Thyroid gland (tissue), 4 donors: ENCODE data around the gene TBXAS1. TPM values are rescaled to one million over a fixed set of nuclear protein-coding genes. Genes with fewer than 3 reads are reported as not detected.

Experiments used
- DNase-seq, 2 donors: peaks; one replicate each; pipeline ENCODE4 v3.0.0-alpha.2; 2019
- H3K27ac ChIP-seq, 3 donors: fragments of 200-600 bp; sonication (generic); 1 replicate in 2 of 3; 2 replicates in 1 of 3; pipeline ENCODE4 v1.5.1; 2016 to 2019; ENCODE audit warnings: mild to moderate bottlenecking in 1 of 3, moderate library complexity in 1 of 3
- H3K27me3 ChIP-seq: fragments of 200-600 bp; sonication (generic); one replicate; pipeline ENCODE4 v1.5.1; 2019
- H3K36me3 ChIP-seq, 2 donors: fragments of 200-600 bp; sonication (generic); one replicate each; pipeline ENCODE4 v1.5.1; 2016 to 2019
- H3K4me1 ChIP-seq, 2 donors: fragments of 200-600 bp; sonication (generic); one replicate each; pipeline ENCODE4 v1.5.1; 2017 to 2019
- H3K4me3 ChIP-seq, 3 donors: fragments of 200-600 bp; sonication (generic); replicated peaks in 1 of 3; 1 replicate in 2 of 3; 2 replicates in 1 of 3; pipeline ENCODE4 v1.5.1; 2016; ENCODE audit warnings: mild to moderate bottlenecking in 1 of 3
- H3K9me3 ChIP-seq: fragments of 200-600 bp; sonication (generic); one replicate; pipeline ENCODE4 v1.5.1; 2017
- CTCF ChIP-seq, 6 experiments: fragments of 200-600 bp in 3 of 6; fragments of 450-650 bp in 3 of 6; sonication (generic) in 3 of 6; IDR thresholded peaks; one replicate each; pipeline ENCODE4 v1.5.1; 2016 to 2019; ENCODE audit warnings: antibody characterized with exemption in 6 of 6, mild to moderate bottlenecking in 2 of 6, inconsistent platforms in 1 of 6, moderate library complexity in 1 of 6
- POLR2A ChIP-seq, 2 donors: fragments of 450-650 bp; IDR thresholded peaks; one replicate each; pipeline ENCODE4 v1.6.1; 2017; ENCODE audit warnings: antibody characterized with exemption in 2 of 2, mild to moderate bottlenecking in 2 of 2, moderate library complexity in 1 of 2
- WGBS, 2 donors: methylation state at CpG; one replicate each; pipeline ENCODE4 v1.1.5; 2017; 5-methylcytosine and 5-hydroxymethylcytosine counted together
- intact Hi-C: fragments of 100-400 bp; cut with DNase I; formaldehyde crosslinking; loops from one replicate; pipeline ENCODE4 v1.15.1; 2023
- total RNA-seq, 4 donors: library from RNA; depleted of rRNA; stranded (reverse); fragments of >200 nt; gene quantifications; one replicate each; pipeline ENCODE4 v1.2.3, GENCODE V29; 2016

The TBXAS1 gene
- total RNA-seq, 4 donors from 2014 or later, result 5.1 to 13.2 (median 8.7) TPM

GRCh38 chr7:139940866-139941265 is 111.8 kb downstream of the TBXAS1 start:
- 79 to 90% methylated on average over 2 of the region's 2 CpGs for WGBS, 2 donors
- H3K4me1 ChIP-seq, result peaks cover 0 to 6% of the 10 kb centered on the region in 2 donors
- intact Hi-C loops, result no loop called here

GRCh38 chr7:139941421-139941820 is 112.4 kb downstream of the TBXAS1 start:
- TF ChIP-seq CTCF (IDR thresholded peaks at IDR 0.05) (no peak), POLR2A (IDR thresholded peaks at IDR 0.05) (no peak)
- Histone ChIP-seq H3K27ac (no peak overlapping the region), H3K27me3 (no peaks in the 10 kb centered on the region), H3K36me3 (no peaks in the 10 kb centered on the region), H3K9me3 (no peaks in the 10 kb centered on the region), H3K4me1 (peaks cover 0 to 6% of the 10 kb centered on the region in 2 donors), H3K4me3 (no peak overlapping the region)
- DNase-seq, result no peak
- intact Hi-C loops, result no loop called here
- 85 to 89% methylated on average over 3 of the region's 3 CpGs for WGBS, 2 donors

More at GRCh38 chr7:139940866-139941265, 111.8 kb downstream of the TBXAS1 start:
- no peaks in the 10 kb centered on the region for H3K9me3 ChIP-seq
- H3K27ac ChIP-seq, result no peak overlapping the region
- TF ChIP-seq CTCF (IDR thresholded peaks at IDR 0.05) (no peak), POLR2A (IDR thresholded peaks at IDR 0.05) (no peak)
- no peaks in the 10 kb centered on the region for H3K27me3 ChIP-seq
- H3K36me3 ChIP-seq, result no peaks in the 10 kb centered on the region
- H3K4me3 ChIP-seq, result no peak overlapping the region
- DNase-seq, result no peak

- Histone ChIP-seq H3K4me3 (no peak overlapping the region), H3K36me3 (no peaks in the 10 kb centered on the region), H3K27me3 (no peaks in the 10 kb centered on the region), H3K27ac (no peak overlapping the region), H3K4me1 (peaks cover 0 to 6% of the 10 kb centered on the region in 2 donors), H3K9me3 (no peaks in the 10 kb centered on the region)
- intact Hi-C loops, result no loop called here
- no peak for DNase-seq
- TF ChIP-seq CTCF (IDR thresholded peaks at IDR 0.05) (no peak), POLR2A (IDR thresholded peaks at IDR 0.05) (no peak)
- WGBS, 2 donors, result 87 to 91% methylated on average over 2 of the region's 2 CpGs
Measured at GRCh38 chr7:139941866-139942265, 112.8 kb downstream of the TBXAS1 start.

GRCh38 chr7:139942636-139943035 is 113.6 kb downstream of the TBXAS1 start:
- DNase-seq, result no peak
- Histone ChIP-seq H3K27ac (no peak overlapping the region), H3K4me3 (no peak overlapping the region), H3K4me1 (peaks cover 0 to 6% of the 10 kb centered on the region in 2 donors), H3K36me3 (no peaks in the 10 kb centered on the region), H3K9me3 (no peaks in the 10 kb centered on the region), H3K27me3 (no peaks in the 10 kb centered on the region)
- no peak for TF ChIP-seq POLR2A (IDR thresholded peaks at IDR 0.05)
- no peak for TF ChIP-seq CTCF (IDR thresholded peaks at IDR 0.05)
- WGBS, 2 donors, result 85 to 88% methylated on average over 6 of the region's 6 CpGs
- intact Hi-C loops, result no loop called here

GRCh38 chr7:139943401-139943800 is 114.3 kb downstream of the TBXAS1 start:
- Histone ChIP-seq H3K4me3 (no peak overlapping the region), H3K27me3 (no peaks in the 10 kb centered on the region), H3K9me3 (no peaks in the 10 kb centered on the region), H3K36me3 (no peaks in the 10 kb centered on the region), H3K4me1 (peaks cover 0 to 6% of the 10 kb centered on the region in 2 donors), H3K27ac (no peak overlapping the region)
- WGBS, 2 donors, result 90 to 92% methylated on average over 4 of the region's 4 CpGs
- no peak for DNase-seq
- no peak for TF ChIP-seq POLR2A (IDR thresholded peaks at IDR 0.05)
- no peak for TF ChIP-seq CTCF (IDR thresholded peaks at IDR 0.05)
- intact Hi-C loops, result no loop called here
